Measurements from ENCODE around the gene TMEM242. TPM values are rescaled to one million over a fixed set of nuclear protein-coding genes. Genes with fewer than 3 reads are reported as not detected.

Gene TMEM242
- total and polyA plus RNA-seq, 2 of the 13 experiments (the other 11 are each of a cell fraction or from before 2014, with no cell fraction given) = 5.6 to 11.1 TPM

- intact Hi-C loops (cut with micrococcal nuclease; ENCODE audit: unreplicated experiment) = no loop called here
- peaks cover 8% of the 10 kb centered on the region; the same call in 1 of the 2 replicates for H3K4me1 ChIP-seq (ENCODE audit: insufficient read depth, low read length)
- no peak overlapping the region for H3K4me3 ChIP-seq (replicated peaks in 1 of 3; ENCODE audit: insufficient read depth in 1 of 3, low read depth in 2 of 3, low read length in 3 of 3)
- FAIRE-seq (no peak), ATAC-seq (no peak), DNase-seq (ENCODE audit: low spot score) (no peak)
- no peak overlapping the region for H3K27ac ChIP-seq (ENCODE audit: extremely low read length, insufficient read depth, low read length)
- no peaks in the 10 kb centered on the region for H3K9me3 ChIP-seq (ENCODE audit: low read length)
- H3K79me2 ChIP-seq (ENCODE audit: insufficient read depth, low read length) = no peaks in the 10 kb centered on the region
- ChIA-PET POLR2A (no interaction called here), CTCF (ENCODE audit: low intra/inter-chr PET ratio, low total read pairs) (no interaction called here)
- H4K20me1 ChIP-seq (ENCODE audit: insufficient read depth, low read length) = no peaks in the 10 kb centered on the region
- WGBS (ENCODE audit: low lambda C conversion rate) = 71% methylated on average over 9 of the region's 9 CpGs
- no TSS peak for BruUV-seq (replicated peaks)
- H3K36me3 ChIP-seq (replicated peaks in 1 of 2; ENCODE audit: control insufficient read depth in 1 of 2, insufficient read depth in 2 of 2, low read length in 2 of 2) = peaks cover 21 to 49% of the 10 kb centered on the region in 2 experiments
- H3K27me3 ChIP-seq (ENCODE audit: control insufficient read depth in 1 of 2, insufficient read depth in 2 of 2, low read length in 2 of 2) = no peaks in the 10 kb centered on the region
- in situ Hi-C loops (cut with HindIII; ENCODE audit: extremely low pct_ligation_motif_present, low pct_unique_long_range_greater_than_20kb) = loop anchor here (10.0 kb wide), 1 partner anchor 352 kb away; no protein-coding TSS in a partner anchor
- H3K4me2 ChIP-seq (ENCODE audit: low read depth, low read length) = no peak overlapping the region
- H3K9ac ChIP-seq (ENCODE audit: insufficient read depth, low read depth, low read length) = no peak overlapping the region
- TF ChIP-seq ELF1 (CRISPR knock-in tag; IDR thresholded peaks at IDR 0.05) (no peak), ZNF616 (CRISPR knock-in tag; IDR thresholded peaks at IDR 0.05; ENCODE audit: low read depth) (no peak), KDM5A (IDR thresholded peaks at IDR 0.05; ENCODE audit: borderline replicate concordance, low read length) (no peak), MAFF (IDR thresholded peaks at IDR 0.05; ENCODE audit: low read depth, low read length) (no peak), ZBTB44 (CRISPR knock-in tag; IDR thresholded peaks at IDR 0.05) (no peak), BRF2 (CRISPR knock-in tag; IDR thresholded peaks at IDR 0.05) (no peak), SSRP1 (CRISPR knock-in tag; IDR thresholded peaks at IDR 0.05) (no peak), ZKSCAN8 (CRISPR knock-in tag; IDR thresholded peaks at IDR 0.05; ENCODE audit: borderline replicate concordance) (no peak), ZNF225 (CRISPR knock-in tag; IDR thresholded peaks at IDR 0.05) (no peak), HMG20B (CRISPR knock-in tag; conservative IDR thresholded peaks at IDR 0.05) (no peak), PTBP1 (IDR thresholded peaks at IDR 0.05; ENCODE audit: low read depth, low read length, poor library complexity, severe bottlenecking) (no peak), ZFP91 (CRISPR knock-in tag; IDR thresholded peaks at IDR 0.05; ENCODE audit: borderline replicate concordance) (no peak), ZNF850 (CRISPR knock-in tag; conservative IDR thresholded peaks at IDR 0.05) (no peak)
- H2AFZ ChIP-seq (ENCODE audit: low read length) = no peak overlapping the region
Observed at GRCh38 chr6:157312757-157313156, 10.6 kb downstream of the TMEM242 start.
